GM18867 (cell line): ENCODE results near the gene WDR87.
A peak's percentile ranks its signal among the peaks of the same experiment; 100 is the strongest.

Source experiments
- ATAC-seq: cut with Tn5 transposase; IDR thresholded peaks from one replicate; pipeline ENCODE4 v1.9.1; 2021; ENCODE audit warnings: mild to moderate bottlenecking, moderate library complexity; ENCODE audit not compliant: unreplicated experiment

WDR87 gene

DNA sequence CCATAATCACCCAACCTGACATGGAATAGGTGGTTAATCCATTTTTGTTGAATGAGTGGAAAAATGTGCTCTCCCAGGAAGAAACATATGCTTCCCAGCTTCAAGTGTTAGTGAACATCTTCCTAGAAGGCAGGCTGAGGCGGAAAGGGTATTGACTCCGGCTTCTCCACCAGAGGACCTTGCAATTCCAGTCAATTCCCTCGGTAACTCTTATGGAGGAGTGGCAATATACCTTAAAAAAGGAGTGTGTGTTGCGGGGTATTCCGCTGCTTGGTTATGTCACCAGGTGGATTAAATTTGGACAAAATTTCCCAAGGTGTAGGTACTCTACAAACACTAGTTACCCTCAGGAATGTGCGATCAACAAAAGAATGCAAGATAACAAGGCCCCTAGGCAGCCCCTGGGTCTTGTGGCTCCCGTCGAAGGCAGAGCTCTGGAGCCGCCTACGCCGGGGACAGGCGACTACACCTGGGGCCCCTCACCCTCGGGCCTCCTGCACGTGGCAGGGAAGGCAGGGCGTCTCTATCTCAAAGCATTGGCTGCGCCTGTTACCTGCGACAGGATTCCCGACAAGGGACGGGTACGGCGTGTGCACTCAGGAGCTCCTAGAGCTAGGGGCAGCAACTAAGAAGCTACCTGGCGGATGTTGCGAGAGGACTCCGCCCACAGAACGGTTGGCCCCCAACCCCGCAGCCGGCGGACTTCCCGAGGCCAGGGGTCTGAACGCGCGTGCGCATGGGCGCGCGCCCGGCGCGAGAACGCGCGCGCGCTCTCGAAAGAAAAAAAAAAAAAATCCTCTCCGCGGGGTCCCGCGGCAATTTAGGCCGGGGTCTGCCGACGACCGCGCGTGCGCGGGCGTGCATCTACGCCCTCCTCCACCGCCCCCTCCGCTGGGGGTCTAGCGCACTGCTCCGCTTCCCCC is at the start of gene WDR87:
Gene WDR87, minus strand, starts transcription at position 649 of the 923 bp plus-strand sequence. CDS start 8,355 bp downstream, outside the sequence.
- peak; percentile 19 for ATAC-seq

DNA sequence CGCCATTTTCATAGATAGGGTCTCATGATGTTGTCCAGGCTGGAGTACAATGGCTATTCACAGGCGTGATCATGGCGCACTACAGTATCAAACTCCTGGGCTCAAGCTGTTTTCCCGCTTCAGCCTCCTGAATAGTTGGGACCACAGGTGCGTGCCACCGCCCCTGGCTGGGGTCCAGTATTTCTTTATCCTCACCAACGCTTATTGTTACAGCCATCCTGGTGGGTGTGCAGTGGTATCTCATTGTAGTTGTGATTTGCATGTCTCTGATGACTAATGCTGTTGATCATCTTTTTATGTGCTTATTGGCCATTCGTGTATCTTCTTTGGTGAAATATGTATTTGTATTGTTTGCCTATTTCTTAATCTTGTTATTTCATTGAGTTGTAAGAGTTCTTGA is 49.6 kb upstream of the WDR87 start:
- ATAC-seq: no peak

GRCh38 chr19:37954421-37954874 is 48.1 kb upstream of the WDR87 start:
- no peak for ATAC-seq

DNA sequence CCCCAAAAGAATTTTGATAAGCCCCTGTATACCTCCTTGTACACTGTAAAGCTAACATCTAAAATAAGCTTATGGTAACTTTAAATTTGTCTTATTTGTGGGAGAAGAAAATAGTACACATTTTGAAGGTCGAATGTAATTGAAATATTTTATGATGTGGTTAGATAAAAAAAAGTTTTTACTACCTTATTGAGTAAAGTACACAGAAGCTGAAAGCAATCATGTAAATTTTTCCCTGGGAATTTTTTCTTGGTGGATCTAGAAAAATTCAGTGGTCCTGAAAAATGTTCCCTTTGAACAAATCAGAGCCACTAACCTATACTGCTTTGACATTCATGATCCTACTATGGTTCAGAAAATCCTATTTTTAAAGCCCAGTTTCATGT is 47.5 kb upstream of the WDR87 start:
- no peak for ATAC-seq

GRCh38 chr19:37953171-37953917 is 47.0 kb upstream of the WDR87 start:
- no peak for ATAC-seq

GRCh38 chr19:37951816-37952210 is 45.4 kb upstream of the WDR87 start:
- ATAC-seq: no peak

DNA sequence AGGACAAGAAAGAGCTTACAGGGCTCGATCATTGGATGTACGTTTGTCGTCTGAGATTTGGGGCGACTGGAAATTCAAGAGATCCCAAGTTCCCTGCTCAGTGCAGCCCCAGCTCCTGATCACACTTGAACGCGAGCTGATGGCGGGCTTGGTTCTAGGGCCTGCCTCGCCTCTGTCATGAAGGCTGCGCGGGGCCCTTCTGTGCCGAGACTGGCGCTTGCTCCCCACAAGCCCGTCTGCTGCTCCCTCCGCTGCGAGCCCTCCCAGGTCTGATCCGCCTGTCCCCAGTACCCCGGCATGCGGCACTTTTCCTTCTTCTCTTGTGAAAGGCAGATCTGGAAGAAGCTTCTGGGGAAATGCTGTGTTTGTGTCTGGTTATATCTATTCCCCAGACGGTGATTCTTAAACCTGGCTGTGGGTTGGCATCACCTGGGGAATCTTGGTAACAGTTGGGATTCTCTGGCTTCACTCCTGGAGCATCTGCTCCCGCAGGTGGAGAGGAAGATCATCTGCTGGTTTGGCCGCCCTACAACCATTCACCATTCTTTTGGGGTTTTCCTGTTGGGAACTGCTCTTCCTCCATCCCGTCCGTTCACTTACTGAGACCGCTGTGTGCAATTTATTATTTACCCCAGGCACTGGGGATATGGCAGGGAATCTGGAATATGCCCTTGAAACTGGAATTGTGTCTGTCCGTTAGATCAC is 44.2 kb upstream of the WDR87 start:
- no peak for ATAC-seq

DNA sequence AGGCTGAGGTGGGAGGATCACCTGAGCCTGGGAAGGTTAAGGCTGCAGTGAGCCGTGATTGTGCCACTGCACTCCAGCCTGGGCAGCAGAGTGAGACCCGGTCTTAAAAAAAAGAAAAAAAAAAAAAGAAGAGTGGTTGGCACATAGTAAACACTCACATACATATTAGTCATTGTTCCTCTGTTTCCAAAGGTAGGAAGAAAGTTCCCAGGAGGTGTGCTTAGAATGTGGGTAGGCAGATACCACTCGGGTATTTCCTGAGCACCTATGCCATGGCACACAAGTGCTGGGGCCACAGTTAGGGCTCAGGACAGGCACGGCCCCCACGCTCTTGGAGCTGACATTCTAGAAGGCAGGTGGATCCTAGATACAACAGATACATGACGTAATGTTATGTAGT is 42.0 kb upstream of the WDR87 start:
- no peak for ATAC-seq

- ATAC-seq: no peak
These were observed 41.4 kb upstream of the WDR87 start for GRCh38 chr19:37947778-37948177.

DNA sequence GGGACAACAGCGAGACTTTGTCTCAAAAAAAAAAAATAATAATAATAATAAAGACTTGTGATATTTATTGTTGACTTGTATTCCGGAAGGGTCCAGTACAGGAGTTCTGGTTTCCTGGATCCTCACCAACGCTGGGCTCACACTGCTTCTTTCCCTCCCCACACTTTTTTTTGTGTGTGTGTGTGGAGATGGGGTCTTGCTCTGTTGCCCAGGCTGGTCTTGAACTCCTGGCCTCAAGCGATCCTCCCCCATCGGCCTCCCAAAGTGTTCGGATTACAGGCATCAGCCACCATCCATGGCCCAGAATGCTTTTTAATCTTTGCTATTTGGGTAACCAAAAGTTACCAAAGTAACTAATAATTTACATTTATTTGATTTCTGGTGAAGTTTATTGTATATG is 39.7 kb upstream of the WDR87 start:
- ATAC-seq: no peak

GRCh38 chr19:37943480-37943879 is 37.1 kb upstream of the WDR87 start:
- no peak for ATAC-seq

DNA sequence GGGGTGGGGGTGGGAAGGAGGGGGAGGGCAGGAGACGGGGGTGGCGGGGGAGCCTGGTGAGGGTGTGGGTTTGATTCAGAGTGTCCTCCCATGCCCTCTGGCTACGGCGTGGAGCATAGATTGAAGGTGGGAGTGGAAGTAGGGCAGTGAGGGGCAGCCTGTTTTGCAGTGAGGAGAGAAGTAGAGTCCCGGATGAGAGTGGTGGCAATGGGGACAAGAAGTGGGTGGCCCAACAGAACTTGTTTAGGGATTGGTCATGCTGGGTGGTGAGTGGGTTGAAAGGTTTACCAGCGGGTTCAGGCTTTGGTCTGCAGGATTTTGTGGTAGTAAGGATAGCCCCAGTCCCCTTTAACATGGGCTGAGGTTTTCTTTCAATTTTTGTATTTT is 36.1 kb upstream of the WDR87 start:
- ATAC-seq: no peak

DNA sequence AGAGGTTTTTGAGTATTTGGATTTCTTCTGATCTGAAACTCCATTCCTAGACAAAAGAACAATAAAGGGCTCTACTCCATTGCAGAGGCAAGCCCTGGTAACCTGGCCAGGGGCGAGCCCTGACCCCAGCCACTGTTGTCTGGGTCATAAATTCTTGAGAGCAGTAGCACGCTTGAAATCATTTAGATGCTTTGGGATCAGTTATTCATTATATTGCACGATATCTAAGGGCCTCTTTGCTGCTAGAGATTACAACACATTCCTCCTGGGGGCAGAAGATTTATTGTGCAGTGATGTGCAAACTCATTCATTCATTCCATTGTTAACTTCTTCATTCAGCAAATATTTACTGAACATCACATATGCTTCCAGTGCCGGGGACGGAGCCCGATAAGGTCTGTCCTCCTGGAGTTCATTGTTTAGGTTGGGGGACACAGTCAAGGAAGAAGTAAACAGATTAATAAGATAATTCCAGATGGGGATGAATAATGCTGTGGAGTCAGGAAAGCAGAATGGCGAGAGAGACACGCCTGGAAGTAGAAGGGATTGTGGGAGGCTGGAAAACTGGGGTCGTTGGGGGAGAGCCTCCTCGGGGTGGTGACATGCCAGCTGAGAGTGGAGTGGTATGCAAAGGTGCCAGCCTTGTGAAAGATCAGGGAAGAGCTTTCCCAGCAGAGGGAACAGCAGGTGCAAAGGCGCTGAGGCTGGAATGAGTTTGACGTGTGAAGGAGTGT is 35.6 kb upstream of the WDR87 start:
- ATAC-seq: no peak

DNA sequence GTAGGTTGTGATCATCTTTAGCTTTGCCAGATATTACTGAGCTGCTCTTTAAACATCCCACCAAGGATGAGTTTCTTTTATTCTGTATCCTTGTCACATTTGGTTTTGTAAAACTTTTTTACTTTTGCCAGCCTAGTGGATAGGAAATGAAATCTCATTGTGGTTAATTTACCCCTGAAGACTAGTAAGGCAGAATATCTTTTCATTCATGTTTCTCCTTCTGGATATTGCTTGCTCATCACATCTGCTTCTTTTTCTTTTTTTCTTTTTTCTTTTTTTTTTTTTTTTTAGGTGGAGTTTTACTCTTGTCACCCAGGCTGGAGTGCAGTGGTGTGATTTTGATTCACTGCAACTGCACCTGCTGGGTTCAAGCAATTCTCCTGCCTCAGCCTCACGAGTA is 32.0 kb upstream of the WDR87 start:
- ATAC-seq: no peak

GRCh38 chr19:37936886-37937285 is 30.5 kb upstream of the WDR87 start:
- ATAC-seq: no peak

GRCh38 chr19:37936166-37936565 is 29.8 kb upstream of the WDR87 start:
- ATAC-seq: no peak

DNA sequence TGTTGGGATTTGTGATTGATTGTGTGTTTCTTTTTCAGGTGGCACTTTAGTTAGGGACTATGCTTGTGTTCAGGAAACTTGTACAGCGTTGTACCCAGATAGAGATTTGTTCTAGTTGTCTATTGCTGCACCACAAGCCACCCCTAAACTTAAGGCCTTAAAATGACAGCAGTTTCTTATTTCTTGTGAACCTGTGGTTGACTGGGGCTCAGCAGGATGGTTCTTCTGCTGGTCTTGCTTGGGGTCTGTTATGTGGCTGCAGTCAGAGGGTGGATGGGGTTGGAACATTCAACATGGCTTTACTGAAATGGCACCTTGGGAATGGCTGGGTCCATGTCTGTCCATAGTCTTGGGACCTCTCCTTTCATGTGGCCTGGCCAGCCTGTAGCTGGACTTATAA is 28.9 kb upstream of the WDR87 start:
- ATAC-seq: no peak

- ATAC-seq: no peak
These were observed 27.6 kb upstream of the WDR87 start for GRCh38 chr19:37933937-37934358.

- ATAC-seq: no peak
These were observed 26.9 kb upstream of the WDR87 start for GRCh38 chr19:37932985-37933936.
